GM19468 (cell line): ENCODE results near the gene FOS.

ENCODE experiments used
- ATAC-seq: cut with Tn5 transposase; IDR thresholded peaks from one replicate; pipeline ENCODE4 v1.9.1; 2021; ENCODE audit warnings: mild to moderate bottlenecking, moderate library complexity, moderate number of reproducible peaks; ENCODE audit not compliant: unreplicated experiment; ENCODE audit errors: extremely low read depth

The FOS gene

GRCh38 chr14:75249251-75249957 lies 29.2 kb upstream of the FOS start:
- peak; percentile 85 for ATAC-seq

- ATAC-seq: no peak
Observed at GRCh38 chr14:75249958-75250336, 28.7 kb upstream of the FOS start.

- no peak for ATAC-seq
Observed at GRCh38 chr14:75250800-75251199, 27.8 kb upstream of the FOS start.

GRCh38 chr14:75252254-75252837 lies 26.3 kb upstream of the FOS start:
- ATAC-seq: no peak

- ATAC-seq: no peak
Observed at GRCh38 chr14:75254381-75254822, 24.2 kb upstream of the FOS start.

GRCh38 chr14:75254901-75255584 lies 23.6 kb upstream of the FOS start:
- no peak for ATAC-seq

GRCh38 chr14:75258079-75258802 lies 20.4 kb upstream of the FOS start:
- ATAC-seq: no peak

GRCh38 chr14:75258803-75259509 lies 19.7 kb upstream of the FOS start:
- peak; percentile 93 for ATAC-seq

GRCh38 chr14:75259510-75259855 lies 19.1 kb upstream of the FOS start:
- ATAC-seq: no peak

GRCh38 chr14:75260025-75260763 lies 18.4 kb upstream of the FOS start:
- no peak for ATAC-seq

- ATAC-seq: no peak
Observed at GRCh38 chr14:75261820-75262219, 16.8 kb upstream of the FOS start.

- no peak for ATAC-seq
Observed at GRCh38 chr14:75262641-75263040, 16.0 kb upstream of the FOS start.

- no peak for ATAC-seq
Observed at GRCh38 chr14:75264036-75264435, 14.6 kb upstream of the FOS start.

- no peak for ATAC-seq
Observed at GRCh38 chr14:75267141-75267721, 11.4 kb upstream of the FOS start.

GRCh38 chr14:75268633-75269550 lies 9.7 kb upstream of the FOS start:
- no peak for ATAC-seq

GRCh38 chr14:75271514-75271913 lies 7.1 kb upstream of the FOS start:
- no peak for ATAC-seq

GRCh38 chr14:75273272-75274049 lies 5.2 kb upstream of the FOS start:
- no peak for ATAC-seq
